Measurements from ENCODE around the gene TLCD3B.

DNA sequence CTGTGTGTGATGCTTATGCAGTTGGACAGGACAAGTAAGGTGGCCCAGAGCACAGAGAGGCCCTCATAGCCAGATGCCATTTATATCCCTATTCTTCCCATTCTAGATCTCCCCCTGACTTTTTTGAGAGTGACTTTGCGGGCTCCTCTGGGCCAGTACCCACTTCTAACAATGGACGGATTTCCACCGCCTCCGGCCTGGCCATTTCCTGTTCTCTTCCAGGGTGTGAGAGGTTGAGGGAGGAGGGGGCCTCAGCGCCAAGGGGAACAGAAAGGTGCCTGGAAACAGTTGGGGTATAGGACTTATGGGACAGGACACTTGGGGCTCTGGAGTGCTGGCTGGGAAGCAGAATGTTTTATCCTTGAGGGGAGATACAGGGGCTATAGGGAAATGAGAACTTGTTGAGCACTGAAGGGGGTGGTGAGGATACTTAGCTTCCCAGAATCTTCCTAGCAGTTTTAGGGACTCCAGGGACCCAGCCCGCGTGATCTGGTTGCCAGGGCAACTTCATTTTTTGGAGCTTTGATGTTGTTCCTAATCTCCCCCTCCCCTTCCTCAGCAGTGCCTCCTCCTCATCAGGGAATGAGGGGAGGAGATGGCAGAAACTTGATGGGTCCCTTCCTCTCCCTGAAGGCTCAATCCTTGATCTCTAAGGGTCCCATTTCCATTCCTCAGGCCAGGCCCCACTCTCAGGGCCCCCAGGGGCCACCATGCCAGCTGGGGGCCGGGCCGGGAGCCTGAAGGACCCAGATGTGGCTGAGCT is 53.8 kb downstream of the TLCD3B start:
- no peak for TF ChIP-seq CTCF (IDR thresholded peaks at IDR 0.05; ENCODE audit: low read depth, low read length, poor library complexity, severe bottlenecking)
- TF ChIP-seq EZH2phosphoT487 (IDR thresholded peaks at IDR 0.05; ENCODE audit: borderline replicate concordance, low read length), result no peak
